Stomach (tissue), 4 donors: ENCODE results near the gene NUAK1.

Experiments used
- CTCF ChIP-seq, 7 experiments: fragments of 450-650 bp in 4 of 7; fragments of 200-600 bp in 3 of 7; sonication (generic) in 3 of 7; IDR thresholded peaks; one replicate each; pipeline ENCODE4 v1.5.1; 2016 to 2019; ENCODE audit warnings: antibody characterized with exemption in 7 of 7, control low read depth in 2 of 7, mild to moderate bottlenecking in 1 of 7
- POLR2A ChIP-seq, 4 donors: fragments of 450-650 bp; IDR thresholded peaks; one replicate each; pipeline ENCODE4 v1.6.1; 2016; ENCODE audit warnings: antibody characterized with exemption in 4 of 4, control low read depth in 2 of 4, mild to moderate bottlenecking in 1 of 4, moderate library complexity in 1 of 4
- POLR2AphosphoS5 ChIP-seq, 3 donors: sonication (generic); formaldehyde crosslinking; IDR thresholded peaks; one replicate each; pipeline ENCODE4 v1.6.1; 2016; ENCODE audit warnings: antibody characterized with exemption in 3 of 3

GRCh38 chr12:106139422-106140171, 843 bp upstream of the NUAK1 start:
- TF ChIP-seq CTCF (IDR thresholded peaks at IDR 0.05), result no peak
- no peak for TF ChIP-seq POLR2A (IDR thresholded peaks at IDR 0.05)
- TF ChIP-seq POLR2AphosphoS5 (IDR thresholded peaks at IDR 0.05), result peak in 2 of 3 donors; percentile 46 to 50
